Mesenchymal stem cell (in vitro differentiated cells and primary cell): ENCODE results near the gene ST7L.
A peak's percentile ranks its signal among the peaks of the same experiment; 100 is the strongest.

ENCODE experiments used
- DNase-seq: peaks from one replicate; pipeline ENCODE4 v3.0.0-alpha.2; 2013
- H2AFZ ChIP-seq: one replicate; pipeline ENCODE4 v1.6.1; 2013; ENCODE audit warnings: low read depth, mild to moderate bottlenecking, control low read depth, inconsistent platforms, low read length, moderate library complexity
- H2AK5ac ChIP-seq: 2 replicates; pipeline ENCODE4 v1.6.1; 2013; ENCODE audit warnings: low read length, moderate library complexity, mild to moderate bottlenecking, inconsistent platforms; ENCODE audit not compliant: severe bottlenecking
- H2BK120ac ChIP-seq: one replicate; pipeline ENCODE4 v1.6.1; 2013; ENCODE audit warnings: low read depth, mild to moderate bottlenecking, inconsistent platforms, low read length, moderate library complexity
- H2BK12ac ChIP-seq, 2 experiments: one replicate each; pipeline ENCODE4 v1.6.1; 2013; ENCODE audit warnings: inconsistent platforms in 2 of 2, low read length in 2 of 2, mild to moderate bottlenecking in 2 of 2, moderate library complexity in 2 of 2, control low read depth in 1 of 2
- H2BK15ac ChIP-seq: one replicate; pipeline ENCODE4 v1.6.1; 2013; ENCODE audit warnings: mild to moderate bottlenecking, low read depth, inconsistent platforms; ENCODE audit not compliant: poor library complexity, severe bottlenecking
- H2BK5ac ChIP-seq: 2 replicates; pipeline ENCODE4 v1.6.1; 2013; ENCODE audit warnings: low read depth, mild to moderate bottlenecking, low read length, control low read depth, inconsistent platforms; ENCODE audit not compliant: poor library complexity, severe bottlenecking
- H3K14ac ChIP-seq, 2 experiments: one replicate each; pipeline ENCODE4 v1.6.1; 2013; ENCODE audit warnings: inconsistent platforms in 2 of 2, low read length in 2 of 2, control low read depth in 1 of 2, mild to moderate bottlenecking in 1 of 2, moderate library complexity in 1 of 2
- H3K18ac ChIP-seq, 2 experiments: one replicate each; pipeline ENCODE4 v1.6.1; 2013; ENCODE audit warnings: inconsistent platforms in 2 of 2, low read length in 2 of 2, control low read depth in 1 of 2, low read depth in 1 of 2, mild to moderate bottlenecking in 1 of 2
- H3K23ac ChIP-seq, 2 experiments: one replicate each; pipeline ENCODE4 v1.6.1; 2013; ENCODE audit warnings: inconsistent platforms in 2 of 2, low read length in 2 of 2, mild to moderate bottlenecking in 2 of 2, moderate library complexity in 2 of 2, control low read depth in 1 of 2
- H3K27ac ChIP-seq: 2 replicates; pipeline ENCODE4 v1.5.1; 2013; ENCODE audit warnings: mild to moderate bottlenecking, moderate library complexity, low read length, control low read depth, inconsistent platforms; ENCODE audit not compliant: poor library complexity, severe bottlenecking
- H3K27me3 ChIP-seq, 2 experiments: 2 replicates each; pipeline versions ENCODE4 v1.6.1 to v1.7.0; 2013; ENCODE audit warnings: low read length in 2 of 2, mild to moderate bottlenecking in 2 of 2, moderate library complexity in 2 of 2, control low read depth in 1 of 2, inconsistent platforms in 1 of 2; ENCODE audit not compliant: control insufficient read depth in 1 of 2, insufficient read depth in 1 of 2
- H3K36me3 ChIP-seq, 2 experiments: 2 replicates each; pipeline versions ENCODE4 v1.6.1 to v1.7.0; 2013; ENCODE audit warnings: low read length in 2 of 2, control low read depth in 1 of 2, inconsistent platforms in 1 of 2, low read depth in 1 of 2, mild to moderate bottlenecking in 1 of 2; ENCODE audit not compliant: insufficient read depth in 2 of 2, control insufficient read depth in 1 of 2
- H3K4ac ChIP-seq, 2 experiments: one replicate each; pipeline ENCODE4 v1.6.1; 2013; ENCODE audit warnings: inconsistent platforms in 2 of 2, low read length in 2 of 2, mild to moderate bottlenecking in 2 of 2, moderate library complexity in 2 of 2, control low read depth in 1 of 2, low read depth in 1 of 2
- H3K4me1 ChIP-seq: 2 replicates; pipeline ENCODE4 v1.6.1; 2013; ENCODE audit warnings: low read depth, low read length, control low read depth; ENCODE audit not compliant: control insufficient read depth, insufficient read depth
- H3K4me2 ChIP-seq: 2 replicates; pipeline ENCODE4 v1.6.1; 2013; ENCODE audit warnings: low read length, mild to moderate bottlenecking, inconsistent platforms; ENCODE audit not compliant: poor library complexity, severe bottlenecking
- H3K4me3 ChIP-seq, 2 experiments: 2 replicates each; pipeline versions ENCODE4 v1.5.1 to v1.7.0; 2013; ENCODE audit warnings: low read length in 2 of 2, mild to moderate bottlenecking in 2 of 2, control low read depth in 1 of 2, low read depth in 1 of 2; ENCODE audit not compliant: insufficient read depth in 1 of 2
- H3K79me1 ChIP-seq: replicated peaks from 2 replicates; pipeline ENCODE4 v1.6.1; 2013; ENCODE audit warnings: mild to moderate bottlenecking, control low read depth, low read length, inconsistent platforms; ENCODE audit not compliant: poor library complexity, severe bottlenecking
- H3K9ac ChIP-seq: 2 replicates; pipeline ENCODE4 v1.7.0; 2013; ENCODE audit warnings: mild to moderate bottlenecking, low read length, moderate library complexity
- H3K9me3 ChIP-seq: 2 replicates; pipeline ENCODE4 v1.7.0; 2013; ENCODE audit warnings: mild to moderate bottlenecking, low read length; ENCODE audit not compliant: control insufficient read depth
- H4K8ac ChIP-seq: one replicate; pipeline ENCODE4 v1.6.1; 2013; ENCODE audit warnings: inconsistent platforms, mild to moderate bottlenecking, low read length, moderate library complexity
- H4K91ac ChIP-seq: one replicate; pipeline ENCODE4 v1.6.1; 2013; ENCODE audit warnings: mild to moderate bottlenecking, low read length, inconsistent platforms
- WGBS: methylation state at CpG from one replicate; pipeline ENCODE4 v1.1.7; 2013; ENCODE audit warnings: mixed read lengths; 5-methylcytosine and 5-hydroxymethylcytosine counted together

ST7L gene

DNA sequence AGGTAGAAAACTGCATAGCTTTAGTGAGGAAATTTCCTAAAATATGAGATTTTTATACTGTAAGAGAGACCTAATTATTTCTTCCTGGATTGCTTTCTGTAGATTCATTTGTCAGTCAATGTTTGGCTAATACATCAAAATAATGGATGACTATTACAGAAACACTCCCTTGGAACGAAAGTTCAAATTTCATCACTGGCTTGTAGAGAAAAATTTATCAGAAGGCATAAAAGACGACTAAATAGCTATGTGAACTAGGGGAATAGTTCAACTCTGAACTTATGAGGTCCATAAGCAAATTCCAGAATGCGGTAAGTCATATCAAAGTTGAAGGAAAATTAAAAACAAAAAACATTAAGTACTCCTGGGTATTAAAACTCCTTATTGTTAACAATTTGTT lies 74.2 kb downstream of the ST7L start:
- no peak overlapping the region for H3K4me2 ChIP-seq
- DNase-seq, result no peak
- H3K36me3 ChIP-seq, result peaks cover 2 to 29% of the 10 kb centered on the region in 2 experiments
- no peak overlapping the region for H2AFZ ChIP-seq
- no peak overlapping the region for H2BK120ac ChIP-seq
- no peak overlapping the region for H3K14ac ChIP-seq
- H3K4ac ChIP-seq, result no peak overlapping the region
- peaks cover 5% of the 10 kb centered on the region for H3K4me1 ChIP-seq
- H4K91ac ChIP-seq, result no peak overlapping the region
- H3K27ac ChIP-seq, result peak overlapping the region; percentile 100
- no peaks in the 10 kb centered on the region for H3K9me3 ChIP-seq
- no peak overlapping the region for H2AK5ac ChIP-seq
- no peak overlapping the region for H2BK5ac ChIP-seq
- no peak overlapping the region for H3K23ac ChIP-seq
- no peak overlapping the region for H2BK15ac ChIP-seq
- H3K18ac ChIP-seq, result no peak overlapping the region
- H3K79me1 ChIP-seq, result no peaks in the 10 kb centered on the region
- H2BK12ac ChIP-seq, result no peak overlapping the region
- WGBS, result 0% methylated on average over 1 of the region's 3 CpGs
- H3K4me3 ChIP-seq, result no peak overlapping the region
- no peaks in the 10 kb centered on the region for H3K27me3 ChIP-seq
- H3K9ac ChIP-seq, result peak overlapping the region; percentile 58
- H4K8ac ChIP-seq, result no peak overlapping the region

DNA sequence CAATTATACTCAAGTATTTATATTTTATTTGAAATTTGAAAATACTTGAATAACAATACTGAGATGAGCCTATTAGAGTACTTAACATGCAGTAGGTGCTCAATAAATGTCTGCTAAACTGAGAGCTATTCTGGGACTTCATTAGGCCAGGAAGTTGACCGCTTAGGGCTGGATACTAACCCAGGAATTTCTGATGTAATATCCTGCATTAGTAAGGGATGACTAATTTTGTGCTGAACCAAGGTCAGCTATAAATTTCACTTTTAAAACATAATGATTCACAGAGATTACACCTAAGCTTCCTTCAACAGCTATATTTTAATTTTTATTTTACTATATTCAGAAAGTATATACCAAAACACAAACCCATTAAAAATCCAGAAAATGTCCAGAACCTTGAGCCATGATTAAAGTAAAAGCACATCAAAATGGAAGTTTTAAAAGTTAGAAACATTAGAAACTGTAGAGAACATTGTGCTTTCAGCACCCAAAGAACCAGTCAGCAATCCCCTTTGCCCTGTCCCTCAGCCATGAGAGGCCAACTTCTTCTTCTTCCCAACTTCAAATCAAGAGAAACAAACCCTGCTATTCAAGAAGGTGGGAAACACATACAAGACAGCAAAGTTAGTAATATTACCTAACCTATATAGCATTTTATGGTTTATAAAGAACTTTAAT lies 74.8 kb downstream of the ST7L start:
- H3K27ac ChIP-seq, result peak overlapping the region; percentile 100
- H3K4me2 ChIP-seq, result no peak overlapping the region
- peak overlapping the region in 1 of 2 experiments; percentile 62 for H3K18ac ChIP-seq
- peak overlapping the region; percentile 73 for H2BK120ac ChIP-seq
- peak overlapping the region; percentile 58 for H3K9ac ChIP-seq
- no peak overlapping the region for H3K14ac ChIP-seq
- H2BK5ac ChIP-seq, result peak overlapping the region; percentile 98
- no peak overlapping the region for H4K91ac ChIP-seq
- peak overlapping the region; percentile 96 for H2AK5ac ChIP-seq
- DNase-seq, result peak; percentile 92
- H2BK12ac ChIP-seq, result peak overlapping the region in 1 of 2 experiments; percentile 84
- no peaks in the 10 kb centered on the region for H3K9me3 ChIP-seq
- no peaks in the 10 kb centered on the region for H3K27me3 ChIP-seq
- no peak overlapping the region for H2AFZ ChIP-seq
- no peak overlapping the region for H3K4me3 ChIP-seq
- peaks cover 2 to 27% of the 10 kb centered on the region in 2 experiments for H3K36me3 ChIP-seq
- no peak overlapping the region for H4K8ac ChIP-seq
- H3K4ac ChIP-seq, result no peak overlapping the region
- H3K79me1 ChIP-seq, result no peaks in the 10 kb centered on the region
- no peak overlapping the region for H3K23ac ChIP-seq
- no peak overlapping the region for H2BK15ac ChIP-seq
- H3K4me1 ChIP-seq, result peaks cover 7% of the 10 kb centered on the region
- WGBS, result no CpG with 5 or more reads among the region's 1 CpG

DNA sequence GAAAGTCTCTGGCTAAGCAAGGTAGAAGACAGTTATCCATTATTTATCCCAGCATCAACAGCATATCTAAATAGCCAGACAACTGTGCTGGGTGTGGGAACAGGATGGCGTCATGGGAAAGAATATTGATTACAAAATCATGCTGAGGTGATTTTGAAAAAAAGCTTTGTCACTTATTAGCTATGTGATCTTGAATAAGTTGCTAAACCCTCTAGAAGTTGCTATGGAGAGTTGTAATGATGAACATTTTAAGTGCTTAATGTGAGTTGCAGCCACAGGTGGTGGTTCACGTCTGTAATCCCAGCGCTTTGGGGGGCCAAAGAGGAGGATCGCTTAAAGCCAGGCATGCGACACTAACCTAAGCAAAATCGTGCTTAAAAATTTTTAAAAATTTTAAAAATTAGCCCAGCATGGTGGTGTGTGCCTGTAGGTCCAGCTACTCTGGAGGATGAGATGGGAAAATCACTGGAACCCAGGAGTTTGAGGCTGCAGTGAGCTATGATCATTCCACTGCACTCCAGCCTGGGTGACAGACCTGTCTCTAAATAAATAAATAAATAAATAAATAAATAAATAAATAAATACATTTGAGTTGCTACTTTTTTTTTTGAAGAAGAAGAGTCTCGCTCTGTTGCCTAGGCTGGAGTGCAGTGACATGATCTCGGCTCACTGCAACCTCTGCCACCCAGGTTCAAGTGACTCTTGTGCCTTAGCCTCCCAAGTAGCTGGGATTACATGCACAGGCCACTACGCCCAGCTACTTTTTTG lies 76.6 kb downstream of the ST7L start:
- H2BK5ac ChIP-seq, result no peak overlapping the region
- no peak overlapping the region for H3K14ac ChIP-seq
- H3K4me1 ChIP-seq, result peaks cover 7% of the 10 kb centered on the region
- peaks cover 0 to 21% of the 10 kb centered on the region in 2 experiments for H3K36me3 ChIP-seq
- DNase-seq, result no peak
- H4K8ac ChIP-seq, result no peak overlapping the region
- no peak overlapping the region for H3K4ac ChIP-seq
- no peak overlapping the region for H2BK120ac ChIP-seq
- H2AFZ ChIP-seq, result no peak overlapping the region
- no peak overlapping the region for H3K4me3 ChIP-seq
- H3K23ac ChIP-seq, result no peak overlapping the region
- H3K27me3 ChIP-seq, result no peaks in the 10 kb centered on the region
- peak overlapping the region; percentile 73 for H3K27ac ChIP-seq
- H3K9me3 ChIP-seq, result no peaks in the 10 kb centered on the region
- 95% methylated on average over 9 of the region's 9 CpGs for WGBS
- H2BK12ac ChIP-seq, result no peak overlapping the region
- H2BK15ac ChIP-seq, result no peak overlapping the region
- no peak overlapping the region for H3K18ac ChIP-seq
- no peak overlapping the region for H3K9ac ChIP-seq
- H4K91ac ChIP-seq, result no peak overlapping the region
- H3K79me1 ChIP-seq, result no peaks in the 10 kb centered on the region
- no peak overlapping the region for H3K4me2 ChIP-seq
- H2AK5ac ChIP-seq, result peak overlapping the region; percentile 90

DNA sequence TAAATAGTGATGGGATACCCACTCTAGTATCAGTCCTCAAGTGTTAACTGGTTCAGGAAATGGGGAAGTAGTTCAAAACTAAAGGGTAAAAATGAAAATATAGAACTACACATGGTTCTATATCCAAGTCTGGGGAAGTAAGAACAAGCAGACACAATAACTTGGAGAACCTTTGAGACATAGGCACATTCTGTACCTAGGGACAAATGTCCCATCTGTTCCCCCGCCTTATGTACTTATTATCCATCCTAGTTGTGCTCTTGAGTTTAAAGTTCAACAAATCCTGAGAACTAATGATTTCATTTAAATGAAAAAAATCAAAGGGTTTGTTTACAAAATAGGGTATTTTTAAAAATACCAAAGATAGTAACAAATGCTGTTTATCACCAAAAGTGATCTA lies 77.6 kb downstream of the ST7L start:
- H2BK5ac ChIP-seq, result no peak overlapping the region
- H3K4me1 ChIP-seq, result peaks cover 7% of the 10 kb centered on the region
- no peak overlapping the region for H2AFZ ChIP-seq
- H3K14ac ChIP-seq, result no peak overlapping the region
- no peak overlapping the region for H4K91ac ChIP-seq
- no CpG with 5 or more reads among the region's 1 CpG for WGBS
- H3K18ac ChIP-seq, result no peak overlapping the region
- H3K27me3 ChIP-seq, result no peaks in the 10 kb centered on the region
- no peak overlapping the region for H2BK120ac ChIP-seq
- H3K79me1 ChIP-seq, result no peaks in the 10 kb centered on the region
- no peak overlapping the region for H3K4me2 ChIP-seq
- peak overlapping the region; percentile 75 for H2AK5ac ChIP-seq
- no peak overlapping the region for H4K8ac ChIP-seq
- H3K9me3 ChIP-seq, result no peaks in the 10 kb centered on the region
- H3K4me3 ChIP-seq, result no peak overlapping the region
- no peak overlapping the region for H3K9ac ChIP-seq
- H3K23ac ChIP-seq, result no peak overlapping the region
- peaks cover 0 to 21% of the 10 kb centered on the region in 2 experiments for H3K36me3 ChIP-seq
- DNase-seq, result no peak
- no peak overlapping the region for H2BK15ac ChIP-seq
- H3K27ac ChIP-seq, result no peak overlapping the region
- no peak overlapping the region for H2BK12ac ChIP-seq
- H3K4ac ChIP-seq, result no peak overlapping the region
